ENCODE data around the gene IL4R. TPM values are rescaled to one million over a fixed set of nuclear protein-coding genes. Genes with fewer than 3 reads are reported as not detected.
"Not testable (repeated sequence)": the region's sequence is repeated elsewhere in the genome, so short reads cannot be mapped to it uniquely, and the experiment has no call there.

IL4R gene
- total RNA-seq, 1 experiment from 2014 or later = 23.9 TPM

- no peak for DNase-seq (ENCODE audit: low read depth)
Measured at GRCh38 chr16:27381236-27381635, 67.5 kb downstream of the IL4R start.

DNA sequence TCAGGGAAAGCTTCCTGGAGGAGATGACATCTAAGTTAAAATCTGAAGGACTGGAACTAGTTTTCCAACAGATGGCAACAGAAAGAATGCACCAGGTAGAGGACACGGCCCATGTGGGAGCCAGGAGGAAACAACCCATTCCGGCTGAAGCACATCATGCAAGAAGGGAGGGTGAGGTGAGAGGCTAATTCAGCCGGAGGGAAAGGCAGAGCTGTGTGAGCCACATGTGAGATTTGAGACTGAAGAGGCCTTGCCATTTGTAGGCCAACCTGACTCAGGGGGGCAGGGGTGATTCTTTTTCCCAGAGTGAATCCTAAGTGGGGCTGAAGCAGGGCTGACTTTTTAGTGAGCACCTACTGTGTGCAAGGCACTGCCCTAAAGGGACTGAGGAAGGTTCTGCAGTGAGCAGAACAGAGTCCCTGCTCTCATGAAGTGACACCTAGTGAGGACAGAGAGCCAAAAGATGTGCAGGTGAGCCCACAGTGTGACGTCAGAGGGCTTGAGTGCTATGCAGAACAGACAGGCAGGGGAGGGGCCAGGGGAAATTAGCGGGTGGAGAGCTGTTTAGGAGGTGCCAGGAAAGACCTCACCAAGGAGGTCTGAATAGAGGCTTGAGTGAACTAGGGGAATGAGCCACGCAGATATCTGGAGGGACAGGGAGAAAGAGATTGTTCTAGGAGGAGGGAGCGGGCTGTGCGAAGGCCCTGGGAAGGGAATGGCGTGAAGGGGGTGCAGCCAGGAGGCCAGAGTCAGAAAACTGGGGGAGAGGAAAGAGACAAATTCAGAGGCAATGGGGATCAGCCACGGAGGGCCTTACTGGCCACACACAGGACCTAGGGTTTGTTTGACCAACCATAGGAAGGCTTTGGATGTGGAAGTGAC, 68.4 kb downstream of the IL4R start:
- DNase-seq (ENCODE audit: low read depth) = no peak

DNA sequence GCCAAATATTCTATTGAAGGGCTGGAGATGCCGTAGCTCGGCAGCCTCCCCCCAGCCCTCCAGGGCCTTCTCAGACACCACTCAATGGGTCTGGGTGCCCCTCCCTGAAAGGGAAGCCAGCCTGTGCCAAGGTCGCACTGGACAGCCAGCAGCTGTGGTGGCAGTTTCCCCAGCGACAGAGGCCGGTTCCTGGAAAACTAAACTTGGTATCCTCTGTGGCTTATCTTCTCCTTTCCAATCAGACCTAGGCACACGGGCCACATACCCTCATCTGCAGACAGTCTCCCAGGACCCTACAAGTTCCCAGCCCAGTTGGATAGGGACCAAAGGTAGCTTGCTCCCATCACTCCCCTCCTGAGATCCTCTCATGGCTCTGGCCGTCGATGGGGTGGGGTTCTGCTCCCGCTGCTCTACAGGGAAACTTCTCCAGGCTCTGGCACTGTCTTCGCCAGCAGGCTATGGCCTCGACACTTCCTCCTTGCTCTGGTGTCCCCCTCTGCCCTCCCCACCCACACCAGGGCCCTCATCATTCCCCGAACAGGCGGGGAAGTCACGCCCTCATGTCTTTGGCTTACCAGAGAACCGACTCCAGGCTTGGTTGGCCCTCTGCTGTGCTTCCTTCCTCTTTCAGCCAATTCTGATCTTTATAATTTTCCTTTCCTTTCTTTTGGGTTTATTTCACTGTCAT, 69.9 kb downstream of the IL4R start:
- no peak for DNase-seq (ENCODE audit: low read depth)

GRCh38 chr16:27384425-27384824, 70.7 kb downstream of the IL4R start:
- DNase-seq (ENCODE audit: low read depth) = no peak

GRCh38 chr16:27385398-27385797, 71.6 kb downstream of the IL4R start:
- DNase-seq (ENCODE audit: low read depth) = no peak

- DNase-seq (ENCODE audit: low read depth) = no peak
Measured at GRCh38 chr16:27386674-27387073, 72.9 kb downstream of the IL4R start.

DNA sequence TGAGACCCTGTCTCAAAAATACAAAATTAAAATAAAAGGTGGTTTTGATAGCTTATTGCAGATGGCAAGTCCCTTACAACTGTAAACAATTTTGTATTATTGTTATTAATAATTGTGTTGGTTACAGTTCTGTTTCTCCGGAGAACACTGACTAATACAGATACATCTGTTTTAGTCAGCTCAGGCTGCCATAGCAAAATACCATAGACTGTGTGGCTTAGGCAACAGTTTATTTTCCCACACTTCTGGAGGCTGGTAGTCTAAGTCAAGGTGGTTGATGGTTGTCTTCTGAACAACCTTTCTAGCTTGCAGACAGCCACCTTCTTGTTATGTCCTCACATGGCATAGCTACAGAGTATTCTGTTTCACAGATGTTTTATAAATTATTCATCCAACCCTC, 74.0 kb downstream of the IL4R start:
- no peak for DNase-seq (ENCODE audit: low read depth)

DNA sequence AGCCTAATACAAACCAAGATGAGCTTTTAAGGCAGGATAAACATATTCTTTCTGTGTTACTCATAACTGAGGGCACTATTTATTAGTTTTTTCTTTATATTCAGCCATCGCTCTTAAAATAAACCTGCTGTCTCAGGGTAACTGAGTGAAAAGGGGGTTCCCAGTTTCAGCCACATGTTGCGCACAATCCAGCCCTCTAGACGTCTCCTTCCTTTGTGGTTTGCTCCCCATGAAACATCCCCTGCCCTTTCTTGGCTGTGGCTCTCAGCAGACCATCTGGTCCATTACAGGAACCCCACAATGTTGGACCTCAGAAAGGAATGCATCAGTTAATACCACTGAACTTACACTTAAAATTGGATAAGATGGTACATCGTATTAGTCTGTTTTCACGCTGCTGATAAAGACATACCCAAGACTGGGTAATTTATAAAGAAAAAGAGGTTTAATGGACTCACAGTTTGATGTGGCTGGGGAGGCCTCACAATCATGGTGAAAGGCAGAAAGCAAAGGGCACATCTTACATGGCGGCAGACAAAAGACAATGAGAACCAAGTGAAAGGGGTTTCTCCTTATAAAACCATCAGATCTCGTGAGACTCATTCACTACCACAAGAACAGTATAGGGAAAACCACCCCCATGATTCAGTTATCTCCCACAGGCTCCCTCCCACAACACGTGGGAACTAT, 75.6 kb downstream of the IL4R start:
- DNase-seq (ENCODE audit: low read depth) = peak; percentile 29

GRCh38 chr16:27390151-27390550, 76.4 kb downstream of the IL4R start:
- no peak for DNase-seq (ENCODE audit: low read depth)

DNA sequence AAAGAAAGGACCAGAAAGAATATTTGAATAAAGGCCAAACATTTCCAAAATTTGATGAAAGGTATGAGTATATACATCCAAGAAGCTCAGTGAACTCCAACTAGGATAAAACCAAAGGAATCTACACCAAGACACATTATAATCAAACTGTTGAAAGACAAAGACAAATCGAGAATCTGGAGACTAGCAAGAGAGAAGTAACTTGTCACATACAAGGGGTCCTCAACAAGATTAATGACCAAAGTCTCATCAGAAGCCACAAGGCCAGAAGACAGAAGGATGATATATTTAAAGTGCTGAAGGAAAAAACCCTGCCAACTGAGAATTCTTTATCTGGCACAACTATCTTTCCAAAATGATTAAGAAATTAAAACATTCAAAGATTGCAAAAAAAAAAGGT, 78.9 kb downstream of the IL4R start:
- no peak for DNase-seq (ENCODE audit: low read depth)

GRCh38 chr16:27394516-27394915, 80.7 kb downstream of the IL4R start:
- DNase-seq (ENCODE audit: low read depth) = no peak

DNA sequence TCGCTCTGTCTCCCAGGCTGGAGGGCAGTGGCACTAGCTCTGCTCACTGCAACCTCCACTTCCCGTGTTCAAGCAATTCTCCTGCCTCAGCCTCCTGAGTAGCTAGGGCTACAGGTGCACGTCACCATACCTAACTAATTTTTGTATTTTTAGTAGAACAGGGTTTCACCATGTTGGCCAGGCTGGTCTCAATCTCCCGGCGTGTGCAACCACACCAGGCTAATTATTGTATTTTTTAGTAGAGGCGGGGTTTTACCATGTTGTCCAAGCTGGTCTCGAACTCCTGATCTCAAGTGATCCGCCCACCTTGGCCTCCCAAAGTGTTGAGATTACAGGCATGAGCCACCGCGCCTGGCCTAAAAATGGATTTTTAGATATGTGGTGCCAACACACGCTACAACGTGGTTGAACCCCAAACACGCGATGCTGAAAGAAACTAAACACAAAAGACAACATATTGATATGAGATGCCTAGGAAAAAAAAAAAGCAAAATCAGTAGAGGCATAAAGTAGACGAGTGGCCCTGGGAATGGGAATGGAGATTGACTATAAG, 84.6 kb downstream of the IL4R start:
- DNase-seq (ENCODE audit: low read depth) = not testable (repeated sequence)

DNA sequence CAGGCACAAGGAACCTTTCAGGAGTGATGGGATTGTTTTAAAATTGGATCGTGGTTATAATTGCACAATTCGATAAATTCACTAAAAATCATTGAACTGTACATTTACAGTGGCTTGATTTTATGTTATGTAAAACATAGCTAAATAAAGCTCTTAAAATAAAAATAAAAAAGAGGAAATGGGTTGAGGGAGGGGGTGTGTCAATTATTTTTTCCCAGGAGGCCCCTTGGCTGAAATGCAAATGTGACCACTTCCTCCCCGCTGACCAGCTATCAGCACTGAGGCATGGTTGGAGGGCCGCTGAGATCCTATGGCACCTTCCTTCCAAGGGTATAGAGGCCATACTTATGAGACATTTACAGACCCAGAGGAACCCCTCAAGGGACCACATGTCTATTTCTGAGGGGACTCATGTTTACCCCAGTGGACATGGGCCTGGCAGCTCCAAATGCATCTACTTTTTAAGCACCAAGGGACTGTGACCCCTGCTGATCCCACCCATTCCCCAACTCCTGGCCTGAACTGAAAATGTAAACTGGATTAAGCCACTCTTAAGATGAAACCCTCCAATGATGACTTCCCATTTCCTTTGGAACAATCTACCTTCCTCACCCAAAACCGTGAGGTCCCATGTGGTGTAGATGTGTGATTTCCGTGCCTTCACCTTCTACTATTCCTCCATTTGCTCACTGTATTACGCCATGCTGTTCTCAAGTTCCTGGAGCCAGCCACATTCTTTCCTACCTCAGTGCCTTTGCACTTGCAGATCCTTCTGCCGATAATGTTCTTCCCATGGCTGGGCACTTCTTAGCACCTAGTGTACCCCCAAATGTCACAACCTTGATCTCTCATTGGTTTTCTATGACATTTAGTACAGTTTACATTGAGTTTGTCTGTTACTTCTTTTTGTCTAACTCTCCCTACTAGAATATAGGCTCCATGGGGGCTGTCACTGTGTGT, 85.4 kb downstream of the IL4R start:
- DNase-seq (ENCODE audit: low read depth) = no peak

DNA sequence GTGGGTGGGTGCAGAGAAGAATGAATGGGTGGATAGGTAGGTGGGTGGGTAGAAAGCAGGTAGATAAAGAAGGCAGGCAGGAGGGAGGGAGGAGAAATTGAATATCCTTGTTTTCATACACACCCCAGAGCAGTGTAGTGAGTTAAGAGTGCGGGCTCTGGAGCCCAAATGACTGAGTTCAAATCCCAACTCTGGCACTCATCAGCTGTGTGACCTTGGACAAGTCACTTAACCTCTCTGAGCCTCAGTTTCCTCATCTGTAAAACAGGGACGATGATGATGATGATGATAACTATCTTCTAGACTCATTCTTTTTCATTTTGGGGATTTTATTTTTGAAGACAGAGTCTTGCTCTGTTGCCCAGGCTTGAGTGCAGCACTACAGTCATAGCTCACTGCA, 86.2 kb downstream of the IL4R start:
- no peak for DNase-seq (ENCODE audit: low read depth)

- DNase-seq (ENCODE audit: low read depth) = peak; percentile 67
Measured at GRCh38 chr16:27400751-27401620, 87.2 kb downstream of the IL4R start.

DNA sequence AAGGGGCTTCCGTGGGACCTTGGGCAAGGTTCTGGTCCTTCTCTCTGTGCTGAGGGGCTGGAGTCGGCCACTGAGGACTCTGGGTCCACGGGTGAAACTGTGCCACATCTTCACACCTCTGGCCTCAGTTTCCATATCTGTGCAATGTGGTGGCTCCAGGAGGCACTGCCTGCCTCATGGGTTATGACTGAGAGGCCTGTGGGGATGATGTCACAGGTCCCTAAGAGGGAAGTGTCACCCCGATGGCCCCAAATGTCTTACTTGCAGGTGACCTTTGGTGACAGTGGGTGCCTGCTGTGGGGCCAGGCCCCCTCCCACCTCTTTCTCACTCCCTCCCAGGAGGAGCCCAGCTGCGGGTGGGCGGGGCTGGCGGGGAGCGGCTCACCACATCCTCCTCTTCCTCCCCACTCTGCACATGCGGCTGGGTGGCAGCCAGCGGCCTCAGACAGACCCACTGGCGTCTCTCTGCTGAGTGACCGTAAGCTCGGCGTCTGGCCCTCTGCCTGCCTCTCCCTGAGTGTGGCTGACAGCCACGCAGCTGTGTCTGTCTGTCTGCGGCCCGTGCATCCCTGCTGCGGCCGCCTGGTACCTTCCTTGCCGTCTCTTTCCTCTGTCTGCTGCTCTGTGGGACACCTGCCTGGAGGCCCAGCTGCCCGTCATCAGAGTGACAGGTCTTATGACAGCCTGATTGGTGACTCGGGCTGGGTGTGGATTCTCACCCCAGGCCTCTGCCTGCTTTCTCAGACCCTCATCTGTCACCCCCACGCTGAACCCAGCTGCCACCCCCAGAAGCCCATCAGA, 88.2 kb downstream of the IL4R start, which contains the start of gene IL21R:
Gene IL21R (plus strand): TSS at position 407 of the 801 bp plus-strand sequence. CDS start 27,898 bp downstream, outside the sequence.
- DNase-seq (ENCODE audit: low read depth) = peak; percentile 79

GRCh38 chr16:27402569-27402963, 88.8 kb downstream of the IL4R start:
- no peak for DNase-seq (ENCODE audit: low read depth)

GRCh38 chr16:27402964-27403600, 89.3 kb downstream of the IL4R start:
- no peak for DNase-seq (ENCODE audit: low read depth)

GRCh38 chr16:27403601-27403992, 89.8 kb downstream of the IL4R start:
- DNase-seq (ENCODE audit: low read depth) = no peak

Data from RPMI7951 (cell line).